HG03442 (cell line): ENCODE results near the gene KDM4C.
"Not testable (repeated sequence)": the region's sequence is repeated elsewhere in the genome, so short reads cannot be mapped to it uniquely, and the experiment has no call there.

ENCODE experiments used
- ATAC-seq: cut with Tn5 transposase; IDR thresholded peaks from one replicate; pipeline ENCODE4 v1.9.1; 2021; ENCODE audit warnings: mild to moderate bottlenecking, moderate library complexity; ENCODE audit not compliant: unreplicated experiment

The KDM4C gene

DNA sequence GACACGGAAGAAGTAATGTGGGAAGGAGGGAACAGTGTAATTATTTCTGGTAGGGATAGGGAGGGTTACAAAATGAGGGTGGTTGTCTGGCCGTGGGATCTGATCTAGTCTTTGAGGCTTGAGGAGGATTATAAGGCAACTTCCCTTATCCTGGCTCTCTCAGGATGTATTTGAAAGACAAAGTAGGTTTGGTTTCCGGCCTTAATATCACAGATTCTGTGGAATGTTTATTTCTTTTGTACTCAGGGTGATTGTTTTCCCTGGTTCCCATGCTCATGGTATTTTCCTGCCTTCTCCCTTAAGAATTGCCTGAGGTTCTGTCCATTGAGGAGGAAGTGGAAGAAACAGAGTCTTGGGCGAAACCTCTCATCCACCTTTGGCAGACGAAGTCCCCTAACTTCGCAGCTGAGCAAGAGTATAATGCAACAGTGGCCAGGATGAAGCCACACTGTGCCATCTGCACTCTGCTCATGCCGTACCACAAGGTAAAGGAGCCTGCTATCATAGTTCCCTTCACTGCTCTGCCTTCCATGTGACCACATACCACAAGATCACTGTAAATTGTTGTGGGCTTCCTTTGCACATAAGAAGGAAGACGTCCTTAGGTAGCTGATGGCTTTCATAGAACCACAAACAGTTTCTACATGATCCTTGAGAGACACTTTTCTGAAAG, 253.8 kb downstream of the KDM4C start:
- ATAC-seq: peak; percentile 55

DNA sequence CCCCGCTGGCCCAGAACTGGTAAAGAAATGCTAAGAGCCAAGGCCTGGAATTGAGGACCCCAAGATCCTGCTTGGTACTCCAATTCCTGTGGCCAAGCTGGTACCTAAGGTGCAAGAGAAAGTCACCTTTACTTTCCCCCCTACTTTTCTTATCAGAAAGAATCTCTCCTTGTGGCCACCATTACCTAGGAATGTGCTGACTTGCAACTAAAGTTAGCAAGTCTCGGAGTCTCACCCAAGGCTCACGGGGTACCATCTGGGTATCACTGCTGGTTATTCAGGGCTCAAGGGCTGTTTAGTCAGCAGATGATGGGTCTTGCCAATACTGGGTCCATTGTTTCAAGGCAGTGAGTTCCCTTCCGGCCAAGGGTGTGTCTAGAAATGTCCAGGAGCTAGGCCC, 270.2 kb downstream of the KDM4C start:
- ATAC-seq: no peak

DNA sequence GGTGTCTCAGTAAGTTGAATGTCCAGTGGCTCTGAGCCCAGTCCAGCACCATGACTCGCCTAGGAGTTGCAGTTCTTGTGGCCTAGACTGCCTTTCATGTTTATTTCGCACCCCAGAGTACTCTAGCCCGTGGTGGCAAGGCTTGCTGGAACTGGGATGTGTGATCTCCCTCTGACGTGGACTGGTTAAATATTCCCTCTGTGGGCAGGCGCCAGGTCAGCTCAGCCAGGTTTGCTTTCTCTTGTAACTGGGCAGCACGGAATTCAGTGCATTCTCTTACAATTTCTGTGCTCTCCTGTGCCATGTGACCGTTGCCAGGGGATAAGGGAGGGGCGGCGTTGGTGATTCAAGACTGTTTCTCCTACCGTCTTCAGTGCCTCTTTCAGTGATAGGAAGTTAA, 270.8 kb downstream of the KDM4C start:
- ATAC-seq: no peak

DNA sequence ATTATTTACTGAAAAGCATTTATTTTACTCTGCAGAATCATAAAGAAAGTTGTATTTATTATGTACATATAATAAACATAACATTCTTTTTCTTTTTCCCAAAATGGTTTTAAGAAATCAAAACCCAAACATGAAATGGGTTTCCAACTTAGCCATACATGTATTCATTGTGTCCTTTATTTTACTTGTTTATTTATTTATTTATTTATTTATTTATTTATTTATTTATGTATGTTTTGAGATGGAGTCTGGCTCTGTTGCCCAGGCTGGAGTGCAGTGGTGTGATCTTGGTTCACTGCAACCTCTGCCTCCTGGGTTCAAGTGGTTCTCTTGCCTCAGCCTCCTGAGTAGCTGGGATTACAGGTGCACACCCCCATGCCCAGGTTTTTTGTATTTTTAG, 273.2 kb downstream of the KDM4C start:
- not testable (repeated sequence) for ATAC-seq

DNA sequence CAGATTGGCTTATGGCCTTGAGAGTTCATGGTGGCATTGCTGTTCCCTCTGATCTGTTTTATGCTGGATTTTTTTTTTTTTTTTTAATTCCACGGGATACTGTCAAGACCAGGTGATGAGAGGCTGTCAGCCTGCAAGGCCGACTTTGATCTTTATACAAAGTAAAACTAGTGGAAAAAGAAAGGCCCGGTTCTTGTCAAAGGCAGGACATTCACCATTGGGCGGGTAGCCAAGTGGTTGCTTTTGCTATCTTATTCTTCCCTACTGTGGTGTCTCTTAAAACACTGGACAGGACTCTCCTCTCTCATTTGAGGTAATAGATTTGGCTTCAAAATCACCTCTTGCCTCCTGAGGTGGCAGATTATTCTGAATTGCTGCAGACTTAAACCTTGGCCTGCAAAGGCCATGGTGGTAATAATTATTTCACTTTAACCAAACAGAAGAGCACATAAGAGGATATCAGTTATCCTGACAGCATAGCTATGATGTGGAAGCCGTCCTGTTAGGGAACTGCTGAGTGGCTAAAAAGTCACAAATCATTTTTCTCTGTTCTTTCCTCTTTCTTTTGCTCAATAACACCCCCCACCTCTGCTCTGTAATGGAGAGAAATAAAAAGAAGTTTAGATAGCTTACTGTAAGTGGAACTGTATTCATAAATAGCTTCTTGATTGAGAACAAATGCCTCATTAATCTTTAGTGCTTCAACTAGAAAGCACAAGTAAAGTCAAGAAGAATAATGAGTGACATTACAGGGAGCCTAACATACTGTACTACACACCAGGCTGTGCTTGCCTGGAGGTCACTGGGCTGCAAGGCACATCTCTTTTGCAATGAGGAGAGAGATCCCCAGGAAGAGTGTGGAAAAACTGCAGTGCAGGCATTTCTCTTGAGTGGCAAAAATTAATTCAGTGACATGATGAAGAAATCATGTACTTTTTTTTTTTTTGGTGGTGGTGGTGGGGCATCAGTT, 275.6 kb downstream of the KDM4C start:
- no peak for ATAC-seq

DNA sequence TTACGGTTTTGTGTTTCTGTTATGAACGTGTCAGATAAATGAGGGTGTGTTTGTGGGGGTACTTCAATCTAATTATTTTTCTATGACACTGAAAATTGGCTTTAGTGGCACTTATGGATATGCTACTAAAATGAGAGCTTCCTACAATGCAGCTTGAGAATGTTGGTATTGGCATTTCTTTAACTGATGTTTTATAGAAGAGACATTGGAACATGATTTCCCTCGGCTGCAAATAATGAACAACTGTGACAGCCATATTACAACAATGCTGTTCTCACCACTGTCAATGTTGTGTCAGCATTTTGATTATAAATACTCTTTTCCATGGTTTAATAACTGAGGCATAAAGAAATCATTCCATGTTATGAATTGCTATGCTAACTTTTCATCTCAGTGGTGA, 279.4 kb downstream of the KDM4C start:
- no peak for ATAC-seq

DNA sequence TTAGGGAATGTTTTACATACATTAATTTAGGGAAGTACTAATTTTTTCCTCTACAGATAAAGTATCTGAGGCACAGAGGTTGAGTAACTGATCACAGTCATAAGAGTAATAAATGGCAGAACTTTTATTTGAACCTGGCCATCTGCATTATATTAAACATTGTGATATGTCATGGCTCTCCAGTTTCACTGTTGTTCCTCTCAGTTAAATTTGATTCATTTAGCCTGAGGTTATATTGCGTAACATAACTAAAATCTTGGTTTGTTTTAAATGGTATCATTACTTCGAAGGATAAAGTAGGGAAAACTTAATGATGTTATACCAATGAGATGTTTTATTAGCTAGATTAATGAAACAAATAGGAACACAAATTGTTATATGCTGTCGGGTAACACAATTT, 284.4 kb downstream of the KDM4C start:
- ATAC-seq: no peak

DNA sequence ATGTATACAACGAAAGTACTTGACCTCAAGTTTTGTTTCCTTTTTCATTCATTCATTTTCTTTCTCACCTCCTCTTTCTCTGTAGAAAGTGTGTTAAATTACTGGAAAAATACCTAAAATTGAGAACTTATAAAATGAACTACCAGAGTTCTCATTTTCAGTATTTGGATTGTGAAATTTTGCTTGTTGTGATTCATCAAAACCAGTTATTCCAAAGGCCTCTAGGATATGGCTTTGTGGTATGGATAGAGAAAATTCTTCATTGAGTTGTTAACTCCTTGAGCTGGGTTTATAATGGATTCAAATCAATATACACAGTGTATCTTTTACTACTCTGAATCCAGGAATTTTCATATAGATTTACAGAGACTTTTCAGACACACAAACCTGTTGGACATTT, 287.6 kb downstream of the KDM4C start:
- ATAC-seq: no peak

DNA sequence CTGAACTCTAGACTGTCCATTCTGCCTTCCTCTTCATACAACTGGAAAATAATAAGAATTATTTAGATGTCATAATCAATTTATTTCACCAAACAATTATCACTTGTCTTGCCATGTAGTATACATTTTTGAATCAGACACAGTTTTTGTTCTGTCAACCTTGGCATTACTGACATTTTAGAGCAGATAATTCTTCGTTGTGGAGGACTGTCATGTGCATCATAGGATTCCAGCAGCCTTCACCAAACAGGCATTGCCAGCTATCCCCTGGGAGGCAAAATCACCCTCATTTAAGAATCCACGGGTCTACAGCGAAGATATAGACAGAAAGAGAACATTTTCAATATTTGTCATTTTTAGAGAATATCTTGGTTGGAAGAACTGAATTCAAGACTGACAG, 293.9 kb downstream of the KDM4C start:
- ATAC-seq: no peak

DNA sequence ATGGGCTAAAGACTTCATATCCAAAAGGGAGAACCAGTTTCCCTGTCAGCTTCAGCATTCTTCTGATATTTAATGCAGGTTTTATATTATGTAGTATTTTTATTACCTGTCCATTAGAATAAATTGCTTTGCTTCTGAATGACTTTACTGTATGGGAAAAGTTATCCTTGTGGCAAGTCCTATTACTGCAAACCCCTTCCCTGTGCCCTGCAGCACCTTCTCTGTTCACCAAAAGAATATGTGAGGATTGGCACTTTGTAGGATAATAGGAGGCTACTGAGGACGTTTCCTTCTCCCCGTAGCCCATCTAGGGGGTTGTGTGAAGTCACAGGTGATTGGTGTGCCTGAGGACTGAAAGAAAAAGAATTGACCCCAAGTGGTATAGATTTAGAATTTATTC, 296.1 kb downstream of the KDM4C start:
- ATAC-seq: no peak

DNA sequence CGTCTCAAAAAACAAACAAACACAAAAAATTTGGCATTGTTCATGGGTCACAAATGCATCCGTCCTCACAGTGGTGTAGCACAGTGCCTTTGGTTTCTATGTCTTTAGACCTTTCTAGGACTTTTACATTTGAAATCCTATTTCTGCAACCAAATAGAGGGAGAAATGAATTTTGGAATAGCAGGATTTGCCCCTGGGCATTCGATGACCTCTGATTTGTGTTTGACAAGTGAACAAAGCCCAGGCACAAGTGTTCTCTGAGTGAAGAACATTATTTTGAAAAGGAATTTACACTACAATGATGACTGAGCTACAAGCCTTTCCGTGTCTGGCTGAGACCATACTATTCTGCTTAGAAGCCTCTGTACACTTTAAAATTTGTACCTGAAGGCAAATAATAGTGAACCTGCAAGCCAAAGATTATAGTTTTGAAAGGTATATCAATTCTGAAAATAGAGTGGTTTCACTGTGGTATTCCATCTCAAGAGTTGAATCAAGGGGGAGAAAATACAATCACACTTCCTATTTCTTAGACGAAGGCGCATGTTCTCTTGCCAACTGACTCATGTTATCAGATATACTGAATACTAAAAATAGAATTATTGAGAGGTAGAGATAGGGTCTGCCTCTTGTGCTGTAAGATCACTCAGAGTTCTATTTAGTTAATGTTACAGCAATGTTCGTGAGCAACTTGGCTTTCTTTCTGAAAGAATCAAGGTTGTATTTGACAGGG, 297.6 kb downstream of the KDM4C start:
- ATAC-seq: peak; percentile 48

DNA sequence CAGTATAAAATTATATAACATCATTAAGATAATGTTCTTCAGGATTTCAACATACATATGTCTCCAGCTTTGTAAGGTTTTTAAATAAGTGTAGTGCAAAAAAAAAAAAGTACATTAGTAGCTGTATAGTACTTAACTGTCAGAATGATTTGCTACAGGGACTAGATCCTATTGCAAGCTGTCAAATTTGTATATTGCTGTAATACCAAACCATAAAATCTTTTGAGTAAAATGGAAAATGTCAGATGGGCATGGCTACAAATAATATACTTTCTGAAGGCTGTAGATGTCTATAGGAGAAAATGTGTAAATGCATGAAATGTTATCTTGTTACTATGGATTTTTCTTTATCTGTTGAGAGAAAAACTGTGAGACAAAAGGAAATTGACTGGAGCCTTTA, 298.5 kb downstream of the KDM4C start:
- no peak for ATAC-seq

DNA sequence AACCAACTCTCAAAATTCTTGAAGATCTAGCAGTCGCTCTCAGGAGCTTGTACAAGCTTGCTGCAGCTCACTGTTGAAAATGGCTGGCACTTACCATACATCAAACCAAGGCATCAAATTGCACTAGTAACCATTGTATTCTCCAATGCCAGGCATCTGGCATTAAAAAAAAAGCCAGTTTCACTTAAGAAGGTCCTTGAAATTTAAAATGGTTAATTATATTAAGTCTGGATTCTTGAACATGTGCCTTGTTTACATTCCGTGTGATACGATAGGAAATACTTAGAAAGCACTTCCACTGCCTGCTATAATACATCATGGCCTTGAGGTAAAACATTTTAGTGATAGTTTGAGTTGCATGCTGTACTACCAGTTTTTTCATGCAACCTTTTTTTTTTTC, 300.7 kb downstream of the KDM4C start:
- ATAC-seq: no peak

DNA sequence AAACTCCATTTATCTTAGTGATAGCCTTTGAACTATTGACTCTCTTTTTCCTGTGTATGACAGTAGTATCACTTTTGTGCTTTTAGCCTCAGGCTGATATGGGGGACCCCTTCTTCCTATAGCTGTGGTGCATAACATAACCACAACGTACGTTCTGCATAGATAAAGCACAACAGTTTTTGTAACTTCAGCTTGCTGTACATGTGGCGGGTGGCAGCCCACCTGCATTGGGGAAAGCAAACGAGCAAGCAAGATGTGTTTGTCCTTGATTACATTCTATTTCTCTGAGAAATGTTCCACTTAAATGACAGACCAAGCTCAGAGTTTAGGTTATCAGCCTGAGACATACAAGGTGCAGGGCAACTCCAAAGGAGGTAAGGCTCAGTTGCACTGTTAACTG, 309.4 kb downstream of the KDM4C start:
- no peak for ATAC-seq

DNA sequence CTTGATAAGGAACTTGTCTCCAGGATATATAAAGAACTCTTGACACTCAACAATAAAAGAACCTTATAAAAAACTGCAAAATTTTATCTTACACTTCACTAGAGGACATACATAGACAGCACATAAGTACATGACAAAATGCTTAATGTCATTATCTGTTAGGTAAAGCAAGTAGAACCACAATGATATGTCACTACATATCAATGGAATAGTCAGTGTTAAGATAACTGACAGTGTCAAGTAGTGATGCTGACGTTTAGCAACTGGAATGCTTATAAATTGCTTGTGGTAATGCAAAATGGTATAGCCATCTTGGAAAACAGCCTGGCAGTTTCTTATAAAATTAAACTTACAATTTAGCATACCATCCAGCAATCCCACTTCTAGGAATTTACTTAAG, 314.1 kb downstream of the KDM4C start:
- ATAC-seq: no peak

DNA sequence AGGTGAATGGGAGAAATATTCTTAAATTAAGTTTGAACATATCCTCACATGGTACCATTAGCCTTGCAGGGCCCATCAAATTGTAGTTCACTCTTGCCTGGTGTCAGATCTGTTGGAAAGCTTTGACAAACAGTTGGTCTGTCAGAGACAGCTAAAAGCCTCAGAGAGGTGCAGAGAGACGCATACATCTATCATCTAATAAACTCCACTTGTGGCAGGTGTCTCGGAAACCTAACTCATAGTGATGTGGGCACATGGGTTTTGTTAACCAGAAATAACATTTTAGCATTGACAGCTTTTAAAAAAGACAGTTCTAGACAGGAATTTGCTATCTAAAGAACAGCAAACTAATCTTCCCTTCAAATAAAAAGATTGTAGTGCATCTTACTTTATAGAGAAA, 315.9 kb downstream of the KDM4C start:
- ATAC-seq: no peak

DNA sequence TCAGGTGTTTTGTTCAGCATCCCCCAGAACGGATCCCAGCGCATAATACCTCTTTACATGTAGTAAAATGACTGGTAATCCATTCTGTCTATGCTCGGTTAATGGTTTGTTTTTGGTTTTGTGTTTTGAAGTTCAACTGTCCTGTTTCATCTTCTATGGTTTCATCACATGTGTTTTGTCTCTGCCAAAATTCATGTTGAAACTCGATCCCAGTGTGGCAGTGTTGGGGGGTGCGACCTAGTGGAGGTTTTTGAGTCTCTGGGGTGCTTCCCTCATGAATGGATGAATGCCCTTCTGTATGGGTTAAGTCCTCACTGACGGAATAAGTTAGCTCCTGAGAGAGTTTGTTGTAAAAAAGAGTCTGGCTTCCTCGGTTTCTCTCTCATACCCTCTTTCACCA, 317.4 kb downstream of the KDM4C start:
- ATAC-seq: no peak

DNA sequence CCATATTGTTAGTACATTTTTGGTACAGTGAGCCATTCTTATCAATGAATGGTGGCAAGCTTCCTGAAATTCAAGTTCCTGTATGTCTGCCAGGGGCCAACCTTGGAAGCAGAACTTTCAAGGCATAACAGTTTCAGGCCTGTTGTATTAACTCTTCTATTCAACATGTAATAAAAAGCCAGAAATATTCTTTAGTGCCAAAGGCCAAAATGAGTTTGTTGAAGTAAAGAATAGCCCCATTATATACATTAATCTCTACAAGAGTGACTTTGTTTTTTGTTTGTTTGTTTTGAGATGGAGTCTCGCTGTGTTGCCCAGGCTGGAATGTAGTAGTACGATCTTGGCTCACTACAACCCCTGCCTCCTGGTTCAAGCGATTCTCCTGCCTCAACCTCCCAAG, 321.3 kb downstream of the KDM4C start:
- no peak for ATAC-seq

DNA sequence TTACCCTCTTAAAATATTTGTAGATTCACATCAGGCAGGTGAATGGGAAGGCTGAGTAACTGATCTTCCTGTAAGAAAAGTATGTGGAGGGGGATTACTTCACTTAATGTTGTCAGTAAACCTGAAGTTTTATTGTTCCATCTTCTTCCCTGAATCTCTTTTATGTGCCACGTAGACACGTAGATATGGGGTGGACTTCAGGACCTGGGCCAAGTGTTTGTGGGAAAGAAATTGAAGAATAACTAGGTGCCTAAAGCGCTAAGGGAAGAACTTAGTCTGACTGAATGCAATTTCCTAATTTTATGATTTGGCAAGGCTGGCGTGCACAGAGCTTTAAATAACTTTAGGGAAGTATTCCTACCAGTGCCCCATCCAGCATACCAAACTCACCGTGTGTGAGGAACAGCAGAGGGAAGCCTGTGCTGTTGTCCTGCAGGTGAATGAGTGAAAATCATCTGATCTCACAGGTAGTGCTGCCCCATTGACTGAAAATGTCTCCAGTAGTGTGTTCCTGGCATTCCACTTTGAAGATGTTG, 323.4 kb downstream of the KDM4C start:
- ATAC-seq: no peak

DNA sequence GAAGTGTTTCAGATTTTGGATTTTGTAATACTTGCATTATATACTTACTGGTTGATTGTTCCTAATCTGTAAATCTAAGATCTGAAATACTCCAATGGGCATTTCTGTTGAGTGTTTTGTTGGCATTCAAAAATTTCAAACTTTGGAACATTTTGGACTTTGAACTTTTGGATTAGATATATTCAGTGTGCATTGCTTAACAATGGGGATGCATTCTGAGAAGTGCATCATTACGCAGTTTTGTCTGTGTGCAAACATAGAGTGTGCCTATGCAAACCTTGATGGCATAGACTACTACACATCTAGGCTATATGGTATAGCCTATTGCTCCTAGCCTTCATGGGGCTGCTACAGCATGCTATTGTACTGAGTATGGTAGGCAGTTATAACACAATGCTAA, 325.4 kb downstream of the KDM4C start:
- no peak for ATAC-seq

DNA sequence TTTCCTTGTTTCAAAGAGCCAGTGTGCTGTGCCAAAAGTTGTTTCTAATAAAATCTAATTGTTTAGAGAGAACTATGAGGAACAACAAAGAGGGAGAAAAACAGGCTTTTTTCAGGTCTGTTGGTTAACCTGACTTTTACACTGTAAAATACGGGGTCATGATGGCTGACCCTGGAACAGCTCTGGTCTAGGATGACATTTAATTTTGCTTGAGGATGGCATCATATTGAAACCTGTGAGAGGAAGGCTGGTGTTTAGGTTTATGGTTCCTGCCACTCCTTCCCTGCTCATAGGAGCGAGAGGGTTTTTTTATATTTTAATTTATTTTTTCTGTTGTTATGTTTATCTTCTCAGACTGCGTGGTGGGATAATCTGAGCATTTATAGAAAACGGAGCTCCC, 327.6 kb downstream of the KDM4C start:
- ATAC-seq: no peak
